Heart left ventricle (tissue), 13 donors: Measurements from ENCODE around the gene GHSR.

ENCODE experiments used
- POLR2A ChIP-seq, 2 donors: fragments of 450-650 bp; IDR thresholded peaks; one replicate each; pipeline ENCODE4 v1.6.1; 2017; ENCODE audit warnings: antibody characterized with exemption in 2 of 2, mild to moderate bottlenecking in 2 of 2, moderate library complexity in 2 of 2
- TF ChIP-seq, protein P1 (sequence below), 12 donors: fragments of 200-600 bp; sonication (generic) in 4 of 12; IDR thresholded peaks; one replicate each; pipeline versions ENCODE4 v1.5.0 to v1.8.0; 2018 to 2022; ENCODE audit warnings: antibody characterized with exemption in 12 of 12, mild to moderate bottlenecking in 5 of 12
- donor health status: ischemic (EF 13 %, LVEDD 7.1; RV severe dilation, severe dysfunction).
- donor health status: DM: no; HTN: yes; CAD: no.
- donor health status: DM: no; HTN: no; CAD: no.
- donor health status: ischemic (EF 25% LVEDD 6.9; RV normal size, moderate dysfunction).
- donor health status: ischemic (EF 25% LVEDD 5.7; RV mildly dilated, moderate dysfunction).
- donor health status: ischemic (EF 35%, LVEDD 5.7; RV mildly dilated, moderate dysfunction).
- donor health status: nonischemic (EF 11% LVEDD 7.7; RV severe dilation, severe dysfunction).
- donor health status: DM: yes; HTN: yes; CAD: no.
- donor health status: PGD.
- donor health status: ischemic (EF 29% LVEDD 5.4; RV normal size, mild dysfunction).
- donor health status: nonischemic (EF 23%, LVEDD 6.1; RV moderate dilation, normal function).

DNA sequence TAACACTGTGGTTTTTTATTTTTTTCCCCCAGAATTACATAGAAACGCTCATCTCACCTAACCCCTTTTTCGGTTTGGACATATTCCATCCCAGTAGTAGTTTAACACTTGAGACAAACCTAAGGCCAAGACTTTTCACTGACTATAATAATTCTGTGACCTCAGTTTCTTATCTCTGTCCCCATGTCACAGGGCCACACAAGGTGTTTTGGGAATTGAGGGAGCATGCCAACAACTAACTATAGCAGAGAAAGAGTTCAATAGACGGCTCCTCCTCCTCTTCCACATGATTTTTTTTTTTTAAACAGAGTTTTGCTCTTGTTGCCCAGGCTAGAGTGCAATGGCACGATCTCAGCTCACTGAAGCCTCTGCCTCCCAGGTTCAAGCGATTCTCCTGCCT, 27.4 kb upstream of the GHSR start:
- TF ChIP-seq, protein P1, sequence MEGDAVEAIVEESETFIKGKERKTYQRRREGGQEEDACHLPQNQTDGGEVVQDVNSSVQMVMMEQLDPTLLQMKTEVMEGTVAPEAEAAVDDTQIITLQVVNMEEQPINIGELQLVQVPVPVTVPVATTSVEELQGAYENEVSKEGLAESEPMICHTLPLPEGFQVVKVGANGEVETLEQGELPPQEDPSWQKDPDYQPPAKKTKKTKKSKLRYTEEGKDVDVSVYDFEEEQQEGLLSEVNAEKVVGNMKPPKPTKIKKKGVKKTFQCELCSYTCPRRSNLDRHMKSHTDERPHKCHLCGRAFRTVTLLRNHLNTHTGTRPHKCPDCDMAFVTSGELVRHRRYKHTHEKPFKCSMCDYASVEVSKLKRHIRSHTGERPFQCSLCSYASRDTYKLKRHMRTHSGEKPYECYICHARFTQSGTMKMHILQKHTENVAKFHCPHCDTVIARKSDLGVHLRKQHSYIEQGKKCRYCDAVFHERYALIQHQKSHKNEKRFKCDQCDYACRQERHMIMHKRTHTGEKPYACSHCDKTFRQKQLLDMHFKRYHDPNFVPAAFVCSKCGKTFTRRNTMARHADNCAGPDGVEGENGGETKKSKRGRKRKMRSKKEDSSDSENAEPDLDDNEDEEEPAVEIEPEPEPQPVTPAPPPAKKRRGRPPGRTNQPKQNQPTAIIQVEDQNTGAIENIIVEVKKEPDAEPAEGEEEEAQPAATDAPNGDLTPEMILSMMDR (IDR thresholded peaks at IDR 0.05), result no peak
- TF ChIP-seq POLR2A (IDR thresholded peaks at IDR 0.05), result no peak
